GM12872 (cell line): Measurements from ENCODE around the gene XXYLT1.

Experiments used
- TF ChIP-seq, protein P1 (sequence below): IDR thresholded peaks from 3 replicates; pipeline ENCODE4 v1.5.1; 2011; ENCODE audit warnings: low read depth, mild to moderate bottlenecking, low read length, moderate library complexity; ENCODE audit not compliant: insufficient read depth

Gene XXYLT1

DNA sequence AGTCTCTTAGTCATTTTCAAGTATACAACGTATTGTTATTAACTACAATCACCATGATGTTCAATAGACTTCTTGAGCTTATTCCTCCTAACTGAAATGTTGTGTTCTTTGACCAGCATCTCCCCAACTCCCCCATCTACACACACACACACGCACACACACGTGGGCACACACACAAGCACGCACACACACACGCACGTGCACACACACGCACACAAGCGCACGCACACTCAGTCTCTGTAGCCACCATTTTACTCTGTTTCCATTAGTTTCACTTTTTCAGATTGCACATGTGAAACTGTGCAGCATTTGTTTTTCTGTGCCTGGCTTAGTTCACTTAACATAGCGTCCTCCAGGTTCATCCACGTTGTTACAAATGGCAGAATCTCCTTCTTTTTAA lies 247.0 kb downstream of the XXYLT1 start:
- TF ChIP-seq, protein P1, sequence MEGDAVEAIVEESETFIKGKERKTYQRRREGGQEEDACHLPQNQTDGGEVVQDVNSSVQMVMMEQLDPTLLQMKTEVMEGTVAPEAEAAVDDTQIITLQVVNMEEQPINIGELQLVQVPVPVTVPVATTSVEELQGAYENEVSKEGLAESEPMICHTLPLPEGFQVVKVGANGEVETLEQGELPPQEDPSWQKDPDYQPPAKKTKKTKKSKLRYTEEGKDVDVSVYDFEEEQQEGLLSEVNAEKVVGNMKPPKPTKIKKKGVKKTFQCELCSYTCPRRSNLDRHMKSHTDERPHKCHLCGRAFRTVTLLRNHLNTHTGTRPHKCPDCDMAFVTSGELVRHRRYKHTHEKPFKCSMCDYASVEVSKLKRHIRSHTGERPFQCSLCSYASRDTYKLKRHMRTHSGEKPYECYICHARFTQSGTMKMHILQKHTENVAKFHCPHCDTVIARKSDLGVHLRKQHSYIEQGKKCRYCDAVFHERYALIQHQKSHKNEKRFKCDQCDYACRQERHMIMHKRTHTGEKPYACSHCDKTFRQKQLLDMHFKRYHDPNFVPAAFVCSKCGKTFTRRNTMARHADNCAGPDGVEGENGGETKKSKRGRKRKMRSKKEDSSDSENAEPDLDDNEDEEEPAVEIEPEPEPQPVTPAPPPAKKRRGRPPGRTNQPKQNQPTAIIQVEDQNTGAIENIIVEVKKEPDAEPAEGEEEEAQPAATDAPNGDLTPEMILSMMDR: no peak

DNA sequence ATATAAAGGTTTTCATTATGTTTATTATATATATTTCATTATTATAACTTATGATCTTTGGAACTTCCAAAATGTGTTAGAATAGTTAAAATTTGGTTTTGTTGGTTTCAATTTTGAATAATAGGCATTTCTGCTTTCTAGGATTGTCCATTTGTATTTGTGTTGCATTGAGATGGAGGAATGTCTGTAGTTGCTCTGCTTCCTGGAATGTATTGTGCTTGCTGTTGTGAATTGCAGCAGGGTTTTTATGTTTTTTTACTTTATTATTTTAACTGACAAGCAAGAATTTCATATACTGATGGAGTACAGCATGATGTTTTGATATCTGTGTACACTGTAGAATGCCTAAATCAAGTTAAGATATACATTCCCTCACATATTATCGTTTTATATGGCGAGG lies 247.4 kb downstream of the XXYLT1 start:
- TF ChIP-seq, protein P1: no peak

DNA sequence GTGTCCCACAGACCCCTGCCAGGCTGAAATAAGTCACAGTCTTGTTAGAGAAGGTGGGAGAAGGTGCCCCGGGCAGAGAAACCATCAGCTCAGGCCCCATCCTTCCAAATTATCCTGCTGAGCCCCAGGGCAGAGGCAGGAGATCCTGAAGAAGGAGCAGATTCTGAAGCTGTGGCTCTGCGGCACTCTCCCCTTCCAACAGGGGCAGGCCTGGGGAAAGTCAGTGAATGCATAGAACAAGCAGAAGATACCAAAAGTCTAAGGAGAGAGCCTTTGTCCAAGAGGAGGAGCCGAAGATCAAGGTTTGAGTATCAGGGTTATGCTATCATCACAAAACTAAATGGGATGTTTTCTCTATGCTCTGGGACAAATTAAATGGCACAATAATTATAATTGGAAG lies 249.3 kb downstream of the XXYLT1 start:
- TF ChIP-seq, protein P1: no peak

DNA sequence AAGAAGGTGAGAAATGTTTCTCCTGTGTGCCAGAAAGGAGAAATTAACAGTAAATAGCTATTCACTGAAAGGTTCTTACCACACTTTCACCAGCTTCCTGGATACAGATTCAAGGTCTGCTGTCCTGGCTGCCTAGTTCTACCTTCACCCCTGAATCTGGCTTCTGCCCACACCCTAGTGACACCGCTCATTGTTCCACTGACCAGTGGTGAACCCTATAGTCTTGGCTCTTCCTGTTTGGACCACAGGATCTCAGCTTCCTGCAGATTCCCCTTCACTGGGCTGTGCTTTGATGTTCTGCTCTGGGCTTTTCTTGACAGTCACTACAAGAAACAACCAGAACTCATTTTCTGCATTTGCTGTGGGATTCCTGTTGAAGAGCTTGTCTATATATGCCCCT lies 250.0 kb downstream of the XXYLT1 start:
- TF ChIP-seq, protein P1: no peak

DNA sequence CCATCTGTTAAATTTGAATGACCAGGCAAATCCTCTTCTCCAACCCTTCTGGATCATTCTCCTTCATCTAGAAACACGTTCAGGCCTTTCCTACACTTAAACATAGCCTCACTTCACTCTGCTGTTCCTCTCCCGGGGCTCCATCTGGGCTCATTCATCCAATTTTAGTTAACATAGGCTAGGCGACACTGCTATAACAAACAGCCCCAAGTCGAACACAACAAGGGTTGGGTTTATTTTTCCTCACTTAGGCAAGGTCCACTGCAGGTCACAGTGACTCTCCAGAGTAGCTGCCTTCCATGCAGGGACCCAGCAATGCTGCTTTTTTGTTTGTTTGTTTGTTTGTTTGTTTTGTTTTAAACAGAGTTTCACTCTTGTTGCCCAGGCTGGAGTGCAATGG lies 250.8 kb downstream of the XXYLT1 start:
- TF ChIP-seq, protein P1: no peak

DNA sequence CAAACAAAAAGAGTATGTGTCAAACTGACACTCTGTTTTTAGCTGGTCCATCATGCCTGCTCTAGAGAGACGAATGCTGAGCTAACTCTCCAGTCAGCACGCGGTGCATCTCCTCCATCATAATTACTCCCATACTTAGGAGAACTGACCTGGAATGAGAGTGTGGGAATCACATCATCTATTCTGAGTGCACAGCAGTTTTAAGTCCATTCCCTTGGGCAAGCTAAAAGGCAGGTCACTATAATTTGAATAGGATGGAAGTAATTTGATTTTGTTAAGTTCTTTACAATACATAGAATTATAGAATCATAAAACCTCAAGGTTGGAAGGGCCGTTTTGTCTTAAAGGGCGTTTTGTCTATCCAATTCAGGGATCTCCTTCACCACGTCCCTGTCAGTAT lies 251.6 kb downstream of the XXYLT1 start:
- TF ChIP-seq, protein P1: no peak
